Fibroblast of skin of back (primary cell): ENCODE data around the gene SCT.

Experiments used
- DNase-seq: peaks from one replicate; pipeline ENCODE4 v3.0.0-alpha.2; 2013

Gene SCT

GRCh38 chr11:581752-582151 lies 45.2 kb downstream of the SCT start:
- DNase-seq, result no peak

GRCh38 chr11:581342-581741 lies 45.6 kb downstream of the SCT start:
- no peak for DNase-seq

- DNase-seq, result no peak
Measured at GRCh38 chr11:579830-580601, 47.0 kb downstream of the SCT start.

- no peak for DNase-seq
Measured at GRCh38 chr11:578276-579035, 48.5 kb downstream of the SCT start.

GRCh38 chr11:577611-577894 lies 49.4 kb downstream of the SCT start:
- no peak for DNase-seq

GRCh38 chr11:576811-577610 lies 50.0 kb downstream of the SCT start:
- no peak for DNase-seq
